ENCODE data around the gene GID4. TPM values are rescaled to one million over a fixed set of nuclear protein-coding genes. Genes with fewer than 3 reads are reported as not detected.
A peak's percentile ranks its signal among the peaks of the same experiment; 100 is the strongest.

The GID4 gene
- total RNA-seq, 1 donor, result 13.0 TPM

GRCh38 chr17:18016426-18016825 lies 22.8 kb upstream of the GID4 start:
- Histone ChIP-seq H3K27me3 (ENCODE audit: insufficient read depth, low read length) (no peaks in the 10 kb centered on the region), H3K4me3 (ENCODE audit: insufficient read depth, low read length) (no peak overlapping the region), H3K27ac (ENCODE audit: low read depth, low read length) (no peak overlapping the region), H2AFZ (ENCODE audit: low read length) (no peak overlapping the region), H3K4me2 (ENCODE audit: insufficient read depth, low read length) (no peak overlapping the region), H4K20me1 (ENCODE audit: insufficient read depth, low read length) (peaks cover 2% of the 10 kb centered on the region), H3K4me1 (ENCODE audit: insufficient read depth, low read length) (peaks cover 6% of the 10 kb centered on the region), H3K79me2 (ENCODE audit: insufficient read depth, low read length) (no peaks in the 10 kb centered on the region), H3K36me3 (ENCODE audit: insufficient read depth, low read length) (no peaks in the 10 kb centered on the region), H3K9me3 (ENCODE audit: low read depth, low read length) (no peaks in the 10 kb centered on the region)
- no peak for DNase-seq (ENCODE audit: insufficient read length, low spot score, missing footprints)
- no peak for TF ChIP-seq CTCF (IDR thresholded peaks at IDR 0.05; ENCODE audit: extremely low read depth, low read depth, low read length)

- DNase-seq (ENCODE audit: insufficient read length, low spot score, missing footprints), result peak; percentile 88
- Histone ChIP-seq H3K4me2 (ENCODE audit: insufficient read depth, low read length) (no peak overlapping the region), H4K20me1 (ENCODE audit: insufficient read depth, low read length) (peaks cover 2% of the 10 kb centered on the region), H3K79me2 (ENCODE audit: insufficient read depth, low read length) (no peaks in the 10 kb centered on the region), H3K9me3 (ENCODE audit: low read depth, low read length) (no peaks in the 10 kb centered on the region), H3K27me3 (ENCODE audit: insufficient read depth, low read length) (no peaks in the 10 kb centered on the region), H3K36me3 (ENCODE audit: insufficient read depth, low read length) (no peaks in the 10 kb centered on the region), H2AFZ (ENCODE audit: low read length) (no peak overlapping the region), H3K4me3 (ENCODE audit: insufficient read depth, low read length) (no peak overlapping the region), H3K4me1 (ENCODE audit: insufficient read depth, low read length) (peaks cover 6% of the 10 kb centered on the region), H3K27ac (ENCODE audit: low read depth, low read length) (no peak overlapping the region)
- no peak for TF ChIP-seq CTCF (IDR thresholded peaks at IDR 0.05; ENCODE audit: extremely low read depth, low read depth, low read length)
Observed at GRCh38 chr17:18017958-18018357, 21.2 kb upstream of the GID4 start.

GRCh38 chr17:18018411-18018921 lies 20.7 kb upstream of the GID4 start:
- Histone ChIP-seq H3K27ac (ENCODE audit: low read depth, low read length) (no peak overlapping the region), H3K79me2 (ENCODE audit: insufficient read depth, low read length) (no peaks in the 10 kb centered on the region), H4K20me1 (ENCODE audit: insufficient read depth, low read length) (peaks cover 2% of the 10 kb centered on the region), H3K36me3 (ENCODE audit: insufficient read depth, low read length) (no peaks in the 10 kb centered on the region), H3K4me2 (ENCODE audit: insufficient read depth, low read length) (no peak overlapping the region), H3K27me3 (ENCODE audit: insufficient read depth, low read length) (no peaks in the 10 kb centered on the region), H3K9me3 (ENCODE audit: low read depth, low read length) (no peaks in the 10 kb centered on the region), H3K4me1 (ENCODE audit: insufficient read depth, low read length) (peaks cover 6% of the 10 kb centered on the region), H3K4me3 (ENCODE audit: insufficient read depth, low read length) (no peak overlapping the region), H2AFZ (ENCODE audit: low read length) (no peak overlapping the region)
- peak; percentile 37 for DNase-seq (ENCODE audit: insufficient read length, low spot score, missing footprints)
- no peak for TF ChIP-seq CTCF (IDR thresholded peaks at IDR 0.05; ENCODE audit: extremely low read depth, low read depth, low read length)

- TF ChIP-seq CTCF (IDR thresholded peaks at IDR 0.05; ENCODE audit: extremely low read depth, low read depth, low read length), result no peak
- H4K20me1 ChIP-seq (ENCODE audit: insufficient read depth, low read length), result peaks cover 2% of the 10 kb centered on the region
- no peaks in the 10 kb centered on the region for H3K79me2 ChIP-seq (ENCODE audit: insufficient read depth, low read length)
Observed at GRCh38 chr17:18019838-18020154, 19.4 kb upstream of the GID4 start.

More at GRCh38 chr17:18019838-18020154, 19.4 kb upstream of the GID4 start:
- H3K4me2 ChIP-seq (ENCODE audit: insufficient read depth, low read length), result no peak overlapping the region
- no peaks in the 10 kb centered on the region for H3K36me3 ChIP-seq (ENCODE audit: insufficient read depth, low read length)
- no peak overlapping the region for H3K4me3 ChIP-seq (ENCODE audit: insufficient read depth, low read length)
- no peak overlapping the region for H2AFZ ChIP-seq (ENCODE audit: low read length)
- no peaks in the 10 kb centered on the region for H3K27me3 ChIP-seq (ENCODE audit: insufficient read depth, low read length)
- no peak for DNase-seq (ENCODE audit: insufficient read length, low spot score, missing footprints)
- peaks cover 6% of the 10 kb centered on the region for H3K4me1 ChIP-seq (ENCODE audit: insufficient read depth, low read length)
- H3K9me3 ChIP-seq (ENCODE audit: low read depth, low read length), result no peaks in the 10 kb centered on the region
- H3K27ac ChIP-seq (ENCODE audit: low read depth, low read length), result no peak overlapping the region
